Measurements from ENCODE around the gene CDC14A.

DNA sequence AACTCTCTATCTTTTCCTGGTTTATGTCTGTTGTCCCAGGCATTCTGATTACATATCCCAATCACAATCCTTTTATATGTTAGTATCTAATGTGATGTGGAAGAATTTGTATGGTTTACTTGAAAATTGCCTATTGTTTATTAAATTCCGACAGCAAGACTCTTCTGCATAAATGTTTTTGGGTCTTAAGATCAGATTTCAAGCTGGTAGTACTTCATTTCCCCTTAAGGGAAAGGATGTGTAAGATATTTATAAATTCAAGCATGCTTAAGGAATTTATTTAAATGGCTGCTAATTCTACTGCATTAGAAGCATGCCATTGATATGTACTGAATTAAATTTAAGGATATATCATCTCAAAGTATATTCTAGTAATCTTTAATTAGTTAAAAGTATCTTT, 165.2 kb downstream of the CDC14A start:
- TF ChIP-seq POLR2A (IDR thresholded peaks at IDR 0.05; ENCODE audit: low read depth) (no peak), POLR2AphosphoS5 (IDR thresholded peaks at IDR 0.05) (no peak)
- TF ChIP-seq, protein P1, sequence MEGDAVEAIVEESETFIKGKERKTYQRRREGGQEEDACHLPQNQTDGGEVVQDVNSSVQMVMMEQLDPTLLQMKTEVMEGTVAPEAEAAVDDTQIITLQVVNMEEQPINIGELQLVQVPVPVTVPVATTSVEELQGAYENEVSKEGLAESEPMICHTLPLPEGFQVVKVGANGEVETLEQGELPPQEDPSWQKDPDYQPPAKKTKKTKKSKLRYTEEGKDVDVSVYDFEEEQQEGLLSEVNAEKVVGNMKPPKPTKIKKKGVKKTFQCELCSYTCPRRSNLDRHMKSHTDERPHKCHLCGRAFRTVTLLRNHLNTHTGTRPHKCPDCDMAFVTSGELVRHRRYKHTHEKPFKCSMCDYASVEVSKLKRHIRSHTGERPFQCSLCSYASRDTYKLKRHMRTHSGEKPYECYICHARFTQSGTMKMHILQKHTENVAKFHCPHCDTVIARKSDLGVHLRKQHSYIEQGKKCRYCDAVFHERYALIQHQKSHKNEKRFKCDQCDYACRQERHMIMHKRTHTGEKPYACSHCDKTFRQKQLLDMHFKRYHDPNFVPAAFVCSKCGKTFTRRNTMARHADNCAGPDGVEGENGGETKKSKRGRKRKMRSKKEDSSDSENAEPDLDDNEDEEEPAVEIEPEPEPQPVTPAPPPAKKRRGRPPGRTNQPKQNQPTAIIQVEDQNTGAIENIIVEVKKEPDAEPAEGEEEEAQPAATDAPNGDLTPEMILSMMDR (IDR thresholded peaks at IDR 0.05) = no peak
